Posterior cingulate gyrus (tissue), 11 donors: ENCODE results near the gene SLC10A1.
"Not testable (repeated sequence)": the region's sequence is repeated elsewhere in the genome, so short reads cannot be mapped to it uniquely, and the experiment has no call there.

Experiments
- DNase-seq, 10 donors: peaks; one replicate each; pipeline versions ENCODE4 v3.0.0 to v3.0.0-alpha.2; 2020 to 2021; ENCODE audit warnings: mixed read lengths in 3 of 10
- intact Hi-C: fragments of 100-400 bp; cut with DNase I; formaldehyde crosslinking; loops from one replicate; pipeline ENCODE4 v1.15.1; 2023

SLC10A1 gene

GRCh38 chr14:69772082-69773017, 24.7 kb downstream of the SLC10A1 start:
- intact Hi-C loops, result no loop called here
- DNase-seq, result no peak

- intact Hi-C loops, result no loop called here
- DNase-seq, result peak in 2 of 10 donors; percentile 64 to 73
Measured at GRCh38 chr14:69771136-69771535, 25.9 kb downstream of the SLC10A1 start.

- no peak for DNase-seq
- intact Hi-C loops, result no loop called here
Measured at GRCh38 chr14:69770559-69770958, 26.5 kb downstream of the SLC10A1 start.

GRCh38 chr14:69769623-69770022, 27.4 kb downstream of the SLC10A1 start:
- intact Hi-C loops, result loop anchor here (5.0 kb wide), 1 partner anchor 372 kb away; the partner anchor contains the start of genes ERH and SLC39A9
- DNase-seq, result no peak

- intact Hi-C loops, result loop anchor here (5.0 kb wide), 1 partner anchor 372 kb away; the partner anchor contains the start of genes ERH and SLC39A9
Measured at GRCh38 chr14:69768873-69769272, 28.2 kb downstream of the SLC10A1 start.

GRCh38 chr14:69767369-69767999, 29.6 kb downstream of the SLC10A1 start:
- intact Hi-C loops, result loop anchor here (1.0 to 5.0 kb wide), 2 partner anchors 157 to 370 kb away; partner anchors contain the start of genes ERH and SLC39A9
- DNase-seq, result peak; percentile 82 to 98 (median 89)

More at GRCh38 chr14:69768873-69769272, 28.2 kb downstream of the SLC10A1 start:
- no peak for DNase-seq

- DNase-seq, result peak; percentile 93 to 100 (median 96)
- intact Hi-C loops, result loop anchor here (1.0 to 5.0 kb wide), 2 partner anchors 157 to 370 kb away; partner anchors contain the start of genes ERH and SLC39A9
Measured at GRCh38 chr14:69766984-69767368, 30.1 kb downstream of the SLC10A1 start, which contains the start of gene SRSF5. TSS of gene SRSF5 (plus strand) at chr14:69767142. CDS start at chr14:69768157, 1,015 bp downstream.

- intact Hi-C loops, result no loop called here
- DNase-seq, result peak in 1 of 10 donors; percentile 8
Measured at GRCh38 chr14:69763761-69764510, 33.1 kb downstream of the SLC10A1 start.

GRCh38 chr14:69760810-69761209, 36.2 kb downstream of the SLC10A1 start:
- no peak for DNase-seq
- intact Hi-C loops, result no loop called here

GRCh38 chr14:69756298-69756697, 40.7 kb downstream of the SLC10A1 start:
- no peak for DNase-seq
- intact Hi-C loops, result no loop called here

GRCh38 chr14:69755784-69756183, 41.3 kb downstream of the SLC10A1 start:
- DNase-seq, result no peak
- intact Hi-C loops, result no loop called here

GRCh38 chr14:69755296-69755695, 41.7 kb downstream of the SLC10A1 start:
- intact Hi-C loops, result no loop called here

GRCh38 chr14:69754487-69754886, 42.6 kb downstream of the SLC10A1 start:
- DNase-seq, result no peak
- intact Hi-C loops, result no loop called here

More at GRCh38 chr14:69755296-69755695, 41.7 kb downstream of the SLC10A1 start:
- DNase-seq, result no peak

- intact Hi-C loops, result no loop called here
- DNase-seq, result no peak
Measured at GRCh38 chr14:69753860-69754259, 43.2 kb downstream of the SLC10A1 start.

- intact Hi-C loops, result no loop called here
- DNase-seq, result no peak
Measured at GRCh38 chr14:69752773-69753172, 44.3 kb downstream of the SLC10A1 start.

GRCh38 chr14:69750495-69750894, 46.5 kb downstream of the SLC10A1 start:
- DNase-seq, result no peak
- intact Hi-C loops, result no loop called here

- no peak for DNase-seq
Measured at GRCh38 chr14:69749956-69750355, 47.1 kb downstream of the SLC10A1 start.

GRCh38 chr14:69741055-69741454, 56.0 kb downstream of the SLC10A1 start:
- DNase-seq, result no peak
- intact Hi-C loops, result no loop called here

More at GRCh38 chr14:69749956-69750355, 47.1 kb downstream of the SLC10A1 start:
- intact Hi-C loops, result no loop called here

- intact Hi-C loops, DNase-seq: not testable (repeated sequence)
Measured at GRCh38 chr14:69736405-69736804, 60.6 kb downstream of the SLC10A1 start.

- intact Hi-C loops, DNase-seq: not testable (repeated sequence)
Measured at GRCh38 chr14:69731919-69732598, 65.0 kb downstream of the SLC10A1 start.
